Mesothelial cell of epicardium (in vitro differentiated cells): ENCODE data around the gene ISX. TPM values are rescaled to one million over a fixed set of nuclear protein-coding genes. Genes with fewer than 3 reads are reported as not detected.

Experiments used
- DNase-seq, 2 experiments: peaks; one replicate each; pipeline ENCODE4 v3.0.0; 2021; ENCODE audit warnings: low spot score in 2 of 2; ENCODE audit not compliant: unreplicated experiment in 2 of 2
- H3K27ac Mint-ChIP-seq: 2 replicates; pipeline ENCODE4 v1.8.0; 2021; ENCODE audit warnings: mixed read lengths
- H3K27me3 Mint-ChIP-seq: 2 replicates; pipeline ENCODE4 v1.8.0; 2021; ENCODE audit warnings: low read depth, mixed read lengths
- H3K36me3 Mint-ChIP-seq: 2 replicates; pipeline ENCODE4 v1.8.0; 2021; ENCODE audit warnings: mixed read lengths
- H3K4me1 Mint-ChIP-seq: 2 replicates; pipeline ENCODE4 v1.8.0; 2021; ENCODE audit warnings: mixed read lengths
- H3K4me3 Mint-ChIP-seq: 2 replicates; pipeline ENCODE4 v1.8.0; 2021; ENCODE audit warnings: mild to moderate bottlenecking, moderate library complexity, mixed read lengths
- H3K9me3 Mint-ChIP-seq: 2 replicates; pipeline ENCODE4 v1.8.0; 2021; ENCODE audit warnings: mixed read lengths
- total RNA-seq: library from RNA; stranded (reverse); gene quantifications from 3 replicates; pipeline ENCODE4 v1.2.1, GENCODE V29; 2021
- TF ChIP-seq, protein P1 (sequence below): fragments of 200-600 bp; sonication (generic); IDR thresholded peaks from one replicate; pipeline ENCODE4 v1.5.0; 2021; ENCODE audit warnings: antibody characterized with exemption; ENCODE audit not compliant: unreplicated experiment

Gene ISX
- total RNA-seq, 1 donor from 2014 or later: 1.9 TPM

DNA sequence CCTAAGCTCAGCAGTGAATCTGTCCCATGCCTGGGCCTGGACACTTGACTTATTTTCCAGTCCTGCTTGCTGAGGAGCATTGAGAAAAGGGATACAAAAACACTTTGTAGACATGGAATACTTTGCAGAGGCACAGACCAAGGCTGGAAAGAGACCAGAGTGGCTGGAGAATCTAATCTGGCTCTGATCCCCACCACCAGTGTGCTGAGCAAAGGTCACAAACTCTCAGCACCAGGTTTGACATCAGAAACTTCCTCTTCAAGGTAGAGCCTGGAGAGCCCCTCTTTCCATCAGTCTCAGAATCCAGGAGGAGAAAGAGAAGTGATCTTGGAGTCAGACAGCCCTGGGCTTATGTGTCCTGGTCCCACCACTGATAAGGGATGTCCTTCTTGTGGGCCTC lies 53.5 kb downstream of the ISX start:
- no peak for DNase-seq
- Mint-ChIP-seq H3K36me3 (no peaks in the 10 kb centered on the region), H3K27me3 (no peaks in the 10 kb centered on the region), H3K9me3 (no peaks in the 10 kb centered on the region), H3K27ac (no peak overlapping the region), H3K4me3 (no peak overlapping the region), H3K4me1 (peaks cover 17% of the 10 kb centered on the region)
- TF ChIP-seq, protein P1, sequence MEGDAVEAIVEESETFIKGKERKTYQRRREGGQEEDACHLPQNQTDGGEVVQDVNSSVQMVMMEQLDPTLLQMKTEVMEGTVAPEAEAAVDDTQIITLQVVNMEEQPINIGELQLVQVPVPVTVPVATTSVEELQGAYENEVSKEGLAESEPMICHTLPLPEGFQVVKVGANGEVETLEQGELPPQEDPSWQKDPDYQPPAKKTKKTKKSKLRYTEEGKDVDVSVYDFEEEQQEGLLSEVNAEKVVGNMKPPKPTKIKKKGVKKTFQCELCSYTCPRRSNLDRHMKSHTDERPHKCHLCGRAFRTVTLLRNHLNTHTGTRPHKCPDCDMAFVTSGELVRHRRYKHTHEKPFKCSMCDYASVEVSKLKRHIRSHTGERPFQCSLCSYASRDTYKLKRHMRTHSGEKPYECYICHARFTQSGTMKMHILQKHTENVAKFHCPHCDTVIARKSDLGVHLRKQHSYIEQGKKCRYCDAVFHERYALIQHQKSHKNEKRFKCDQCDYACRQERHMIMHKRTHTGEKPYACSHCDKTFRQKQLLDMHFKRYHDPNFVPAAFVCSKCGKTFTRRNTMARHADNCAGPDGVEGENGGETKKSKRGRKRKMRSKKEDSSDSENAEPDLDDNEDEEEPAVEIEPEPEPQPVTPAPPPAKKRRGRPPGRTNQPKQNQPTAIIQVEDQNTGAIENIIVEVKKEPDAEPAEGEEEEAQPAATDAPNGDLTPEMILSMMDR: no peak

- TF ChIP-seq, protein P1: no peak
- peaks cover 4% of the 10 kb centered on the region for H3K4me1 Mint-ChIP-seq
- no peak overlapping the region for H3K27ac Mint-ChIP-seq
- H3K4me3 Mint-ChIP-seq: no peak overlapping the region
- peaks cover 7% of the 10 kb centered on the region for H3K27me3 Mint-ChIP-seq
- no peaks in the 10 kb centered on the region for H3K36me3 Mint-ChIP-seq
- no peaks in the 10 kb centered on the region for H3K9me3 Mint-ChIP-seq
- no peak for DNase-seq
Measured at GRCh38 chr22:35124691-35125219, 58.8 kb downstream of the ISX start.

DNA sequence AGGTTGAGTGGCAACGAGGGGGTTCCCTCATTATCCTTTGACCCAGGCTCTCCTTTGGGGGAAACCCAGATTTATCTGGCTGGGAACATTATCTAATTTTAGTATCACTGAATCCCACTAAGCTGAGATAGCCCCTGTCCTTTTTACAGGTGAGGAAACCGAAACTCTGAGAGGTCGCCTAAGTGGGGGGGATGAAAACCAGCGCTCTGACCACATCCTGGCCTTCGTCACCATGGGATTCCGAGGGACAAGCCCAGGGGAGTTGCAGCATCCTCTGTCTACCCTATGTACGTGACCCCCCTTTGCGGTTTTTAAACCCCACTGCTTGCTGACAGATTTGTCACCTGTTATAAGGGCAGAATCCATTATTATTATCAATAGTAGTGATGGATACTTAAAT lies 61.0 kb downstream of the ISX start:
- TF ChIP-seq, protein P1: no peak
- Mint-ChIP-seq H3K9me3 (no peaks in the 10 kb centered on the region), H3K36me3 (no peaks in the 10 kb centered on the region), H3K4me1 (peaks cover 13% of the 10 kb centered on the region), H3K27ac (no peak overlapping the region), H3K27me3 (peaks cover 7% of the 10 kb centered on the region), H3K4me3 (no peak overlapping the region)
- no peak for DNase-seq

DNA sequence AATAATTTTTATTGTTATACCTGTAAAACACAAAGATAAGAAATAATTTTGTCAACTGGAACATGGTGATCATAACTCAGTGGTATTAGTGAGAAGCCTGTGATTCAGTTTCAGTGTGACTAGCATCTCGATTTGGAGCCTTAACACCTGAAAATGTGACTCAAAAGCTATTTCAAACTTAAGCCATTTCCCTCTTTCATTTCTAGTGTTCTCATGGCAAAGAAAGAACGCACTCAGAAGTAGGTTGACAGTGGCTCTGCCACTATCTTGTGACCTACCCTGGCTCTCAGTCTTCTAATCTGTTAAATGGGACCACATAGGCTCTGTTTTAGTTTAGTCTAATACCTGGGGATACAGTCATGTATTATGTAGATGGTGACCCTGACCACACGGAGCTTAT lies 62.7 kb downstream of the ISX start:
- Mint-ChIP-seq H3K4me3 (no peak overlapping the region), H3K9me3 (no peaks in the 10 kb centered on the region), H3K27me3 (peaks cover 7% of the 10 kb centered on the region), H3K4me1 (peaks cover 21% of the 10 kb centered on the region), H3K36me3 (no peaks in the 10 kb centered on the region), H3K27ac (no peak overlapping the region)
- no peak for DNase-seq
- TF ChIP-seq, protein P1: no peak

DNA sequence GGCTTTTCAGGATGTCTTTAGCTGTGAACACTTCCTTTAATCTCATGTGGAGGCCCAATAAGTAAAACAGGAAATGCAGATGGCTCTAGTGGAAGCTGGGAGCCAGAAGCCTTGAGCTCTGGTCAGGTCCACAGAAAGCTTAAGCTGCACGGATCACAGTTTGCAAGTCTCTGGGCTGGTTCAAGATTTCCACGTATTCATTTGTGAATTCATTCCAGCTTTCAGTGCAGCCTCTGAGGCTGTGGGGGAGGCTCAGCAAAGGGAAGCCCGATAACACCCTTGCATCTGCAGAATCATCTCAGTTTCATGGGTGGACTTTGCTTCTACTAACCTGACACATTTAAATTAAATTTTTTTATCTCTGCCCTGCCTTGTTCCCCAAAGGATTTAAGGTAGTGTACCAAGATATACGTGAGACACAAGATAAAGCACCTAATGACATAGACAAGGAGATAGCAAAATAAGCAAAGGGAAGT lies 65.6 kb downstream of the ISX start:
- peak overlapping the region; percentile 43 for H3K27ac Mint-ChIP-seq
- no peak for DNase-seq
- no peaks in the 10 kb centered on the region for H3K9me3 Mint-ChIP-seq
- TF ChIP-seq, protein P1: no peak
- peaks cover 7% of the 10 kb centered on the region for H3K27me3 Mint-ChIP-seq
- peaks cover 33% of the 10 kb centered on the region for H3K4me1 Mint-ChIP-seq
- no peaks in the 10 kb centered on the region for H3K36me3 Mint-ChIP-seq
- H3K4me3 Mint-ChIP-seq: no peak overlapping the region

- Mint-ChIP-seq H3K27me3 (peaks cover 7% of the 10 kb centered on the region), H3K4me1 (peaks cover 33% of the 10 kb centered on the region), H3K4me3 (no peak overlapping the region), H3K36me3 (no peaks in the 10 kb centered on the region), H3K27ac (no peak overlapping the region), H3K9me3 (peaks cover 6% of the 10 kb centered on the region)
- TF ChIP-seq, protein P1: no peak
- no peak for DNase-seq
Measured at GRCh38 chr22:35132568-35132967, 66.6 kb downstream of the ISX start.
